HG03139 (cell line): ENCODE results near the gene COL23A1.
"Not testable (repeated sequence)": the region's sequence is repeated elsewhere in the genome, so short reads cannot be mapped to it uniquely, and the experiment has no call there.

Source experiments
- ATAC-seq: cut with Tn5 transposase; IDR thresholded peaks from one replicate; pipeline ENCODE4 v1.9.1; 2021; ENCODE audit not compliant: unreplicated experiment

The COL23A1 gene

GRCh38 chr5:178250263-178250662 is 339.9 kb downstream of the COL23A1 start:
- no peak for ATAC-seq

GRCh38 chr5:178249191-178249989 is 340.8 kb downstream of the COL23A1 start:
- ATAC-seq, result no peak

GRCh38 chr5:178248750-178249149 is 341.4 kb downstream of the COL23A1 start:
- ATAC-seq, result no peak

- no peak for ATAC-seq
These were observed 342.4 kb downstream of the COL23A1 start for GRCh38 chr5:178247481-178248456.

- ATAC-seq, result no peak
These were observed 343.4 kb downstream of the COL23A1 start for GRCh38 chr5:178246624-178247279.

- ATAC-seq, result no peak
These were observed 344.8 kb downstream of the COL23A1 start for GRCh38 chr5:178245389-178245788.

GRCh38 chr5:178244576-178244975 is 345.6 kb downstream of the COL23A1 start:
- ATAC-seq, result no peak

GRCh38 chr5:178242416-178242815 is 347.8 kb downstream of the COL23A1 start:
- ATAC-seq, result no peak

- no peak for ATAC-seq
These were observed 348.4 kb downstream of the COL23A1 start for GRCh38 chr5:178241688-178242231.

GRCh38 chr5:178241231-178241663 is 348.9 kb downstream of the COL23A1 start:
- ATAC-seq, result no peak

- ATAC-seq, result no peak
These were observed 349.4 kb downstream of the COL23A1 start for GRCh38 chr5:178240766-178241165.

- ATAC-seq, result no peak
These were observed 349.9 kb downstream of the COL23A1 start for GRCh38 chr5:178240341-178240741.

- not testable (repeated sequence) for ATAC-seq
These were observed 350.4 kb downstream of the COL23A1 start for GRCh38 chr5:178239626-178240301.

GRCh38 chr5:178238711-178239592 is 351.2 kb downstream of the COL23A1 start:
- ATAC-seq, result no peak

GRCh38 chr5:178238313-178238635 is 351.9 kb downstream of the COL23A1 start:
- ATAC-seq, result no peak

GRCh38 chr5:178237431-178238312 is 352.5 kb downstream of the COL23A1 start:
- ATAC-seq, result no peak

GRCh38 chr5:178236679-178237078 is 353.5 kb downstream of the COL23A1 start:
- no peak for ATAC-seq

- no peak for ATAC-seq
These were observed 354.1 kb downstream of the COL23A1 start for GRCh38 chr5:178236126-178236525.

GRCh38 chr5:178235588-178235974 is 354.6 kb downstream of the COL23A1 start:
- no peak for ATAC-seq
